K562 (cell line): ENCODE data around the gene TTC28. TPM values are rescaled to one million over a fixed set of nuclear protein-coding genes. Genes with fewer than 3 reads are reported as not detected.

Experiments
- ATAC-seq: fragments of 200-7000 bp; cut with Tn5 transposase; 3 replicates; pipeline ENCODE4 v1.9.1; 2020; ENCODE audit warnings: moderate library complexity
- BruUV-seq: library from RNA; stranded (reverse); fragments of 400-500 nt; replicated peaks from 2 replicates; lab custom pipeline; 2021; lab: Mats Ljungman, UMichigan
- CTCF ChIA-PET: fragments of 300-600 bp; formaldehyde crosslinking; extraction: SDS; loops from one replicate; lab custom pipeline; 2021; ENCODE audit warnings: low intra/inter-chr PET ratio; lab: Yijun Ruan, JAX
- POLR2A ChIA-PET: fragments of 300-600, 350-650 bp; sonication (Branson Sonifier 250); formaldehyde crosslinking; extraction: SDS; loops from one replicate; lab custom pipeline; 2021; ENCODE audit warnings: antibody characterized with exemption, inconsistent platforms; lab: Yijun Ruan, JAX
- DNase-seq, 4 experiments: peaks; one replicate each; pipeline versions ENCODE4 v3.0.0 to v3.0.0-alpha.2; 2011 to 2018; ENCODE audit warnings: low spot score in 3 of 4, mixed read lengths in 3 of 4; ENCODE audit errors: extremely low read depth in 1 of 4
- FAIRE-seq: peaks from 2 replicates; lab custom pipeline; 2011; peaks lifted over from hg19 to GRCh38; lab: Jason Lieb, UNC
- H2AFZ ChIP-seq: 2 replicates; pipeline ENCODE4 v1.6.0; 2011; ENCODE audit warnings: low read depth, low read length, control low read depth, inconsistent platforms
- H3K27ac ChIP-seq: fragments of 200-600 bp; 3 replicates; pipeline ENCODE4 v1.8.0; 2011; ENCODE audit warnings: low read depth, mild to moderate bottlenecking, control low read depth, inconsistent platforms, low read length, moderate library complexity, mixed read lengths; ENCODE audit errors: extremely low read depth
- H3K27me3 ChIP-seq, 2 experiments: fragments of 300-600 bp in 1 of 2; 2 replicates in 1 of 2; 3 replicates in 1 of 2; pipeline versions ENCODE4 v1.6.0 to v1.8.0; 2011; ENCODE audit warnings: inconsistent platforms in 2 of 2, low read length in 2 of 2, mild to moderate bottlenecking in 1 of 2, mixed read lengths in 1 of 2, moderate library complexity in 1 of 2; ENCODE audit not compliant: control insufficient read depth in 2 of 2, insufficient read depth in 2 of 2
- H3K36me3 ChIP-seq: fragments of 300-600 bp; 3 replicates; pipeline ENCODE4 v1.8.0; 2011; ENCODE audit warnings: mild to moderate bottlenecking, low read length, inconsistent platforms; ENCODE audit not compliant: control insufficient read depth, insufficient read depth
- H3K4me1 ChIP-seq, 2 experiments: fragments of 200-600 bp in 1 of 2; replicated peaks in 1 of 2; 2 replicates in 1 of 2; 3 replicates in 1 of 2; pipeline versions ENCODE4 v1.5.1 to v1.8.0; 2011; ENCODE audit warnings: inconsistent platforms in 2 of 2, low read length in 2 of 2, mild to moderate bottlenecking in 1 of 2, mixed read lengths in 1 of 2, moderate library complexity in 1 of 2; ENCODE audit not compliant: control insufficient read depth in 2 of 2, insufficient read depth in 2 of 2
- H3K4me2 ChIP-seq: 2 replicates; pipeline ENCODE4 v1.6.1; 2011; ENCODE audit warnings: low read length, control low read depth, inconsistent platforms, mixed read lengths; ENCODE audit not compliant: insufficient read depth
- H3K4me3 ChIP-seq: fragments of 200-600 bp; sonication (generic), shearing (Covaris generic); 2 replicates; pipeline ENCODE4 v1.5.1; 2016; ENCODE audit warnings: control low read depth, inconsistent platforms
- H3K79me2 ChIP-seq: fragments of 200-600 bp; 3 replicates; pipeline ENCODE4 v1.8.0; 2011; ENCODE audit warnings: low read length, inconsistent platforms; ENCODE audit not compliant: control insufficient read depth, insufficient read depth
- H3K9ac ChIP-seq, 2 experiments: 2 replicates each; pipeline versions ENCODE4 v1.6.0 to v1.6.1; 2011; ENCODE audit warnings: low read depth in 2 of 2, low read length in 2 of 2, control low read depth in 1 of 2, inconsistent platforms in 1 of 2, mild to moderate bottlenecking in 1 of 2, mixed read lengths in 1 of 2; ENCODE audit not compliant: insufficient read depth in 1 of 2
- H3K9me1 ChIP-seq: one replicate; pipeline ENCODE4 v1.6.0; 2011; ENCODE audit warnings: inconsistent platforms, mild to moderate bottlenecking, low read length, moderate library complexity; ENCODE audit not compliant: control insufficient read depth, insufficient read depth
- H3K9me3 ChIP-seq: replicated peaks from 2 replicates; pipeline ENCODE4 v1.5.1; 2011; ENCODE audit warnings: low read depth, low read length, inconsistent platforms; ENCODE audit not compliant: control insufficient read depth, insufficient read depth
- H4K20me1 ChIP-seq: replicated peaks from 2 replicates; pipeline ENCODE4 v1.6.1; 2011; ENCODE audit warnings: low read length, inconsistent platforms, mixed read lengths; ENCODE audit not compliant: control insufficient read depth, insufficient read depth
- CBFB ChIP-seq: sonication (generic); formaldehyde crosslinking; IDR thresholded peaks from 2 replicates; pipeline ENCODE4 v1.4.0; 2020; ENCODE audit warnings: mild to moderate bottlenecking, missing genetic modification reagents
- CBX8 ChIP-seq: fragments of 200-600 bp; sonication (generic); IDR thresholded peaks from 2 replicates; pipeline ENCODE4 v1.6.1; 2012; ENCODE audit warnings: borderline replicate concordance, mixed run types, low read depth, mild to moderate bottlenecking, moderate library complexity, mixed read lengths, low read length, control low read depth, inconsistent platforms; ENCODE audit not compliant: poor library complexity, severe bottlenecking; ENCODE audit errors: extremely low read depth
- CSDE1 ChIP-seq, 2 experiments: fragments of 450-650 bp; IDR thresholded peaks; 2 replicates each; pipeline ENCODE4 v1.6.1; 2016; ENCODE audit warnings: mild to moderate bottlenecking in 1 of 2
- CTCFL ChIP-seq: IDR thresholded peaks from 2 replicates; pipeline ENCODE4 v1.6.1; 2011; ENCODE audit warnings: borderline replicate concordance, low read depth, mild to moderate bottlenecking, moderate library complexity, low read length; ENCODE audit not compliant: insufficient read depth, poor library complexity, severe bottlenecking
- MBD2 ChIP-seq: sonication (generic); IDR thresholded peaks from 2 replicates; pipeline ENCODE4 v1.6.1; 2016; ENCODE audit warnings: low read depth, borderline replicate concordance
- PML ChIP-seq: IDR thresholded peaks from 2 replicates; pipeline ENCODE4 v1.6.1; 2012; ENCODE audit warnings: low read length, inconsistent platforms
- POLR2H ChIP-seq: IDR thresholded peaks from 2 replicates; pipeline ENCODE4 v1.6.1; 2016; ENCODE audit warnings: missing genetic modification characterization, low read depth, mild to moderate bottlenecking, control low read depth, missing compliant biosample characterization, moderate library complexity
- TAL1 ChIP-seq: fragments of 450-650 bp; IDR thresholded peaks from 2 replicates; pipeline ENCODE4 v1.6.1; 2016; ENCODE audit warnings: mild to moderate bottlenecking
- ZC3H11A ChIP-seq: IDR thresholded peaks from 2 replicates; pipeline ENCODE4 v1.6.1; 2012; ENCODE audit warnings: low read depth, low read length, improper control_type of control experiment
- ZNF224 ChIP-seq: sonication (generic); formaldehyde crosslinking; IDR thresholded peaks from 2 replicates; pipeline ENCODE4 v1.8.0; 2022; ENCODE audit warnings: mild to moderate bottlenecking, missing genetic modification reagents
- ZNF79 ChIP-seq: fragments of 250-450 bp; sonication (Bioruptor Pico); IDR thresholded peaks from 2 replicates; pipeline ENCODE4 v1.4.0; 2020; ENCODE audit warnings: low read depth, mild to moderate bottlenecking, moderate library complexity
- WGBS: fragments of 100-300 bp; shearing (Covaris generic); methylation state at CpG from one replicate; pipeline ENCODE4 v1.1.6; 2016; ENCODE audit warnings: low coverage, mixed read lengths; ENCODE audit not compliant: insufficient coverage; ENCODE audit errors: missing lambda C conversion rate; 5-methylcytosine and 5-hydroxymethylcytosine counted together
- in situ Hi-C: fragments of 300-500 bp; cut with MboI; formaldehyde crosslinking; loops from 4 replicates; pipeline ENCODE4 v1.15.0; 2018; ENCODE audit warnings: inconsistent platforms, mixed read lengths
- intact Hi-C: fragments of 100-400 bp; cut with micrococcal nuclease; formaldehyde crosslinking; loops from 2 replicates; pipeline ENCODE4 v1.14.2; 2022
- polyA plus RNA-seq, 8 experiments: library from polyadenylated mRNA; depleted of rRNA in 4 of 8; stranded (reverse) in 5 of 8; unstranded in 3 of 8; fragments of >200 nt; fragmentation: Nextera tagmentation in 2 of 8; fragmentation: Illumina TruSeq in 1 of 8; extraction: Ambion mirVana in 2 of 8; extraction: Trizol in 1 of 8; gene quantifications; 2 replicates each; pipeline versions ENCODE4 v1.2.1 to v1.2.3, GENCODE V29; 2011 to 2014; ENCODE audit warnings: inconsistent platforms in 1 of 8, missing spikeins in 1 of 8
- total RNA-seq, 7 experiments: library from RNA; depleted of rRNA in 6 of 7; stranded (reverse); fragments of >200 nt in 6 of 7; fragmentation: Illumina TruSeq in 2 of 7; extraction: Trizol in 2 of 7; gene quantifications; 2 replicates each; pipeline versions ENCODE4 v1.2.1 to v1.2.3, GENCODE V29; 2011 to 2021; ENCODE audit warnings: low replicate concordance in 1 of 7
- TF ChIP-seq, protein P1 (sequence below): fragments of 450-650 bp; IDR thresholded peaks from 2 replicates; pipeline ENCODE4 v1.6.1; 2017; ENCODE audit warnings: antibody characterized with exemption, mild to moderate bottlenecking

Gene TTC28
- total and polyA plus RNA-seq, 9 of the 15 experiments (the other 6 are each of a cell fraction or from before 2014, with no cell fraction given) = 0.22 to 10.7 (median 3.1) TPM

DNA sequence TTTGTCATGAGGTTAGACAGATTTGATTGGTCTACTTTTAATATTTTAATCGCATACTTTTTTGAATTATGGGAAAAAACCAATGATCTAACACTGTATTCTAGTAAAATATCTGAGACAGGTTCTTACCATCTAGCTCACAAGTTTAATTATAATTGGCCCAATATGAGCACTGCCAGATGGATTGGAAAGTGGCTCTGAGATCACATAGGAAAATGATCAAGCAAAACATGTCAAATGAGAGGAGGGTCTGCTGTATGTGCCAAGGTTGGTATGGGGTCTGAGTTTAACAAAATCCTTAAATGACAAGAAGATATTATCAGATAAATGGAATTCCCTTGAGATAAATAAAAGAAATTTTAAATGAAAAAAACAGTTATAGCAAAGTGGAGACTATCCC lies 264.7 kb downstream of the TTC28 start:
- no peak for FAIRE-seq
- CTCF ChIA-PET = no interaction called here
- BruUV-seq = no TSS peak

More for the DNA sequence above, 264.7 kb downstream of the TTC28 start:
- POLR2A ChIA-PET = no interaction called here
- Histone ChIP-seq H3K27me3 (no peaks in the 10 kb centered on the region), H3K27ac (no peak overlapping the region), H3K79me2 (no peaks in the 10 kb centered on the region), H2AFZ (no peak overlapping the region), H3K4me1 (no peaks in the 10 kb centered on the region), H4K20me1 (no peaks in the 10 kb centered on the region), H3K36me3 (no peaks in the 10 kb centered on the region), H3K9me3 (no peaks in the 10 kb centered on the region), H3K9ac (no peak overlapping the region), H3K9me1 (no peaks in the 10 kb centered on the region), H3K4me2 (no peak overlapping the region), H3K4me3 (no peak overlapping the region)
- 63% methylated on average over 1 of the region's 1 CpG for WGBS
- TF ChIP-seq POLR2H (tag) (no peak), CSDE1 (IDR thresholded peaks at IDR 0.05) (no peak), ZNF224 (CRISPR knock-in tag) (no peak), ZC3H11A (no peak), ZNF79 (no peak), CBFB (CRISPR knock-in tag) (no peak), PML (no peak), CTCFL (no peak), CBX8 (no peak), MBD2 (no peak), TAL1 (no peak)
- TF ChIP-seq, protein P1, sequence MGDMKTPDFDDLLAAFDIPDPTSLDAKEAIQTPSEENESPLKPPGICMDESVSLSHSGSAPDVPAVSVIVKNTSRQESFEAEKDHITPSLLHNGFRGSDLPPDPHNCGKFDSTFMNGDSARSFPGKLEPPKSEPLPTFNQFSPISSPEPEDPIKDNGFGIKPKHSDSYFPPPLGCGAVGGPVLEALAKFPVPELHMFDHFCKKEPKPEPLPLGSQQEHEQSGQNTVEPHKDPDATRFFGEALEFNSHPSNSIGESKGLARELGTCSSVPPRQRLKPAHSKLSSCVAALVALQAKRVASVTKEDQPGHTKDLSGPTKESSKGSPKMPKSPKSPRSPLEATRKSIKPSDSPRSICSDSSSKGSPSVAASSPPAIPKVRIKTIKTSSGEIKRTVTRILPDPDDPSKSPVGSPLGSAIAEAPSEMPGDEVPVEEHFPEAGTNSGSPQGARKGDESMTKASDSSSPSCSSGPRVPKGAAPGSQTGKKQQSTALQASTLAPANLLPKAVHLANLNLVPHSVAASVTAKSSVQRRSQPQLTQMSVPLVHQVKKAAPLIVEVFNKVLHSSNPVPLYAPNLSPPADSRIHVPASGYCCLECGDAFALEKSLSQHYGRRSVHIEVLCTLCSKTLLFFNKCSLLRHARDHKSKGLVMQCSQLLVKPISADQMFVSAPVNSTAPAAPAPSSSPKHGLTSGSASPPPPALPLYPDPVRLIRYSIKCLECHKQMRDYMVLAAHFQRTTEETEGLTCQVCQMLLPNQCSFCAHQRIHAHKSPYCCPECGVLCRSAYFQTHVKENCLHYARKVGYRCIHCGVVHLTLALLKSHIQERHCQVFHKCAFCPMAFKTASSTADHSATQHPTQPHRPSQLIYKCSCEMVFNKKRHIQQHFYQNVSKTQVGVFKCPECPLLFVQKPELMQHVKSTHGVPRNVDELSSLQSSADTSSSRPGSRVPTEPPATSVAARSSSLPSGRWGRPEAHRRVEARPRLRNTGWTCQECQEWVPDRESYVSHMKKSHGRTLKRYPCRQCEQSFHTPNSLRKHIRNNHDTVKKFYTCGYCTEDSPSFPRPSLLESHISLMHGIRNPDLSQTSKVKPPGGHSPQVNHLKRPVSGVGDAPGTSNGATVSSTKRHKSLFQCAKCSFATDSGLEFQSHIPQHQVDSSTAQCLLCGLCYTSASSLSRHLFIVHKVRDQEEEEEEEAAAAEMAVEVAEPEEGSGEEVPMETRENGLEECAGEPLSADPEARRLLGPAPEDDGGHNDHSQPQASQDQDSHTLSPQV = no peak
- in situ Hi-C loops (no loop called here), intact Hi-C loops (no loop called here)
- ATAC-seq (no peak), DNase-seq (no peak)
